ENCODE measurements around the gene SAT2.

DNA sequence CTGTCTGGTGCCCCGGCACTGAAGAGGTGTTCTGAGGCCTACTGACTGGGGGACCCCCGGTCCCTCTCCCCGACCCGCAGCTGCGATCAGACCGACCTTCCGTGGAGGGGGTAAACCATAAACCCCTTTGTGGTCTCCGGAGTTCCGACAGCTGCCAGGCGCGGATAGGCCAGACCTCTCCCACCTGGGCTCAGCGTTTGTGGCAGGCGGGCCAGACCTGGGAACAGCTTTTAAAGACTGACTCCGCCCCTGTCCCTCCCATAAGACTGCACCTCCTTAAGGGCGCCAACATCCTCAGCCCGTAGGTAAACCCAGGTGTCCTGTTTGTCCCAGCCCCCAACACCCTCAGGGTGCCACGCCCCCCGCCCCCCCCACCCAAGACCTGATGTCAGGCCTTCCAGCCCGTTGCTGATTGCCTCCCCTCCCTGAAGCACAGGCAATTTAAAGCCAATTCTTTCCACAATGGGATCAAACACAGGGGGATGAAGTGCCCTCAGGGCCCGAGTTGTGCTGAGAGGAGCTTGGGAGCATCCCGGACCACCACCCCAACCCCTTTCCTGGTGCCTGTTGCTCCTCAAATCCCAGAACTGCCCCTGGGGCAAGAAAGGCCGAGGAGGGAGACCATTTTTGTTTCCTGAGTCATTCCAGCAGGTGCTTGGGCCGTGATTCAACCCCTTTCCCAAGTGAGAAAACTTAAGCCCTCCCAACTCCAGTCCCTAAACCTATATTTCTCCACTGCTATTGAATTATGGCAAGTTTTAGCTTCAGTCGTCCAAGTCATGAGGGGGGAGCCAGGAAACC is 37.5 kb downstream of the SAT2 start, which contains the start of gene SOX15:
- TF ChIP-seq SP1 (IDR thresholded peaks at IDR 0.05) (no peak), SP1 (CRISPR knock-in tag; IDR thresholded peaks at IDR 0.05) (no peak), EZH2 (conservative IDR thresholded peaks at IDR 0.05; ENCODE audit: low read depth, low read length) (no peak), SNRNP70 (IDR thresholded peaks at IDR 0.05; ENCODE audit: low read depth, low read length) (no peak), POLR2A (IDR thresholded peaks at IDR 0.05; ENCODE audit: insufficient read depth in 1 of 2, low read depth in 2 of 2, low read length in 2 of 2) (no peak), ZNF451 (CRISPR knock-in tag; IDR thresholded peaks at IDR 0.05) (no peak), RNF2 (conservative IDR thresholded peaks at IDR 0.05; ENCODE audit: low read depth) (no peak), CCAR2 (optimal IDR thresholded peaks at IDR 0.05; ENCODE audit: low read depth, low read length) (no peak)
- TF ChIP-seq, protein P1, sequence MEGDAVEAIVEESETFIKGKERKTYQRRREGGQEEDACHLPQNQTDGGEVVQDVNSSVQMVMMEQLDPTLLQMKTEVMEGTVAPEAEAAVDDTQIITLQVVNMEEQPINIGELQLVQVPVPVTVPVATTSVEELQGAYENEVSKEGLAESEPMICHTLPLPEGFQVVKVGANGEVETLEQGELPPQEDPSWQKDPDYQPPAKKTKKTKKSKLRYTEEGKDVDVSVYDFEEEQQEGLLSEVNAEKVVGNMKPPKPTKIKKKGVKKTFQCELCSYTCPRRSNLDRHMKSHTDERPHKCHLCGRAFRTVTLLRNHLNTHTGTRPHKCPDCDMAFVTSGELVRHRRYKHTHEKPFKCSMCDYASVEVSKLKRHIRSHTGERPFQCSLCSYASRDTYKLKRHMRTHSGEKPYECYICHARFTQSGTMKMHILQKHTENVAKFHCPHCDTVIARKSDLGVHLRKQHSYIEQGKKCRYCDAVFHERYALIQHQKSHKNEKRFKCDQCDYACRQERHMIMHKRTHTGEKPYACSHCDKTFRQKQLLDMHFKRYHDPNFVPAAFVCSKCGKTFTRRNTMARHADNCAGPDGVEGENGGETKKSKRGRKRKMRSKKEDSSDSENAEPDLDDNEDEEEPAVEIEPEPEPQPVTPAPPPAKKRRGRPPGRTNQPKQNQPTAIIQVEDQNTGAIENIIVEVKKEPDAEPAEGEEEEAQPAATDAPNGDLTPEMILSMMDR (CRISPR knock-in tag; IDR thresholded peaks at IDR 0.05), result no peak
- TF ChIP-seq, protein P2, sequence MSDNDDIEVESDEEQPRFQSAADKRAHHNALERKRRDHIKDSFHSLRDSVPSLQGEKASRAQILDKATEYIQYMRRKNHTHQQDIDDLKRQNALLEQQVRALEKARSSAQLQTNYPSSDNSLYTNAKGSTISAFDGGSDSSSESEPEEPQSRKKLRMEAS (IDR thresholded peaks at IDR 0.05), result no peak

Data from HepG2 (cell line).